Anterior cingulate cortex (tissue), 58 donors: ENCODE data around the gene GATAD2A.
"Not testable (repeated sequence)": the region's sequence is repeated elsewhere in the genome, so short reads cannot be mapped to it uniquely, and the experiment has no call there.

Experiments used
- DNase-seq, 58 donors: peaks; one replicate each; lab custom pipeline; 2025; lab: John Stamatoyannopoulos, UW

The GATAD2A gene

DNA sequence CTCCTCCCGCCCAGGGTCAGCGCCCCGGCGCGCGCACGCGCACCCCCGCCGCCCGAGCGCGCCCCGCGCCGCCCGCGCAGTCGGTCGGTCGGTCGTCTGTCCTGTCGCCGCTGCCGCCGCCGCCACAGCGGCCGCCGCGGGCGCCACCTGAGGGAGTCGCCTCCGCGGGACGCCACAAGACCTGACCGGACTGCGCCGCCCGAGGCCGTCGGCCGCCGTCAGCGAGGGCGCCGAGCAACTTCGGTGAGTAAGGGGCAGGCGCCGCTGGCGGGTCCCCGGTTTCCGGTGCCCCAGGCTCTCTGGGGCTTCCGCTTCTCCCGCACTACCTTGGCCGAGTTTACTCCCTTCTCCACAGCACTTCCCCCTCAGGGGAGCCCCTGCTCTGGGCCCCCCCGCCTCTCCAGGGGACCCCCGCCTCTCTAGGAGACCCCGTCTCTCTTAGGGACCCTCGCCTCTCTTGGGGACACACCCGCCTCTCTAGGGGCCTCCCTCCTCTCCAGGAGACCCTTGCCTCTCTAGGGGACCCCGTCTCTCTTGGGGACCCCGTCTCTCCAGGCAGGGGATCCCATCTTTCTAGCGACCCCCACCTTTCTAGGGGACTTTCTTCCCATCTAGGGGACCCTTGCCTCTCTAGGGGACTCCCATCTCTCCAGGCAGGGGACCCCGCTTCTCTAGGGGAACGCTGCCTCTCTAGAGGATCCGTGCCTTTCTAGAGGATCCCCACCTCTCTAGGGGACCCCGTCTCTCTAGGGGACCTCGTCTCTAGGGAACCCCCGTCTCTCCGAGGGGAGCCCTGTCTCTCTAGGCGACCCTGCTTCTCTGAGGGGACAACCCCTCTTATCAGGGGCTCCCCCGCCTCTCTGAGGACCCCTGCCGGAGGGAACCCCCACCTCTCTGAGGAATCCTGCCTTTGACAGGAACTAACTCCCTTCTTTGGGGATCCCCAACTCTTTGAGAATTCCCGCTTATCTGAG is 19.3 kb upstream of the GATAD2A start:
- DNase-seq = peak in 4 of 58 donors; percentile 45 to 60 (median 51)

- DNase-seq = no peak
Observed at GRCh38 chr19:19387108-19387507, 18.4 kb upstream of the GATAD2A start.

DNA sequence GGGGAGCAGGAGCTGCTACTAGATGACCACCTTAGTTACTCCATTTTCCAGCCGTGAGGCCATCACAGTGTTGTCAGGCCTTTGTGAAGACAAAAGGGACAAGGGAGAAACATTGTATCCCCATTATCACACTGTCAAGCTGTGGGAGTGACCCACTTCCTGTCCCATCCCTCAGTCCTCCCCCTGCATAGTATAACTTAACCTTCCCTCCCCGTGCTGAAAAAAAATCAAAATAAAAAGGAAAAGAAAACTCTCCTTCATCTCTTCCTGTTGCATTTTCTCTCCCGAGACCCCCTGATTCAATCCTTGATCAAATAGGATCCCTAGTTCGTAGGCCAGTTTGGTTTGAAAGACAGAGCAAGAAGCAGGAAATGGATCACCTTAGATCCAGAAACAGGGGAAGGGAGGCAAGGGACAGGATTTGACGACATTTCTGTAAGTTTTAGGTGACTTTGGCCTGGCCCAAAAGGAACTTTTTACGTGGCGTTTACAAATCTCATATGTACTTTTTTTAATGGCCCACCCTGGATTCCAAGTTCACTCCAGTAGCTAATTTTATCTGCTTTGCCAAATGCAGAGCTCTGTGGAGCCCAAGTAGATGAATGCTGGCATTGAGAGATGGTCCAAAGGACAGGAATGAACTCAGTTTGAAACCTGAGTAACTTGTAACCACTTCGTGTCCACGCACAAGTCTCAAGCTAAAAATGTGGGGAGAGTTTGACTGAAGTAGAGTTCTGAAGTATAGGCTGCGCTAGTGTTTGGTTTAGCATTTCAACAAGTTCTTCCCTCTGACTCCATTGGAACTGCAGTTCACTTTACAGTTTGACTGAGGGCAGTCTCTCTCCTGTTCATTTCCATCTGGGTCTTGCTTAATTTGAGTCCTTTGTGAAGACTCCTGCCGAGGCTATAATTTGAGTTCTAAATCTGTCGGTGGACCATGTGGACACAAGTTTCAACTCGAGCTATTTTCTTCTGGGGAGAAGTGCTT is 16.6 kb upstream of the GATAD2A start:
- DNase-seq = no peak

DNA sequence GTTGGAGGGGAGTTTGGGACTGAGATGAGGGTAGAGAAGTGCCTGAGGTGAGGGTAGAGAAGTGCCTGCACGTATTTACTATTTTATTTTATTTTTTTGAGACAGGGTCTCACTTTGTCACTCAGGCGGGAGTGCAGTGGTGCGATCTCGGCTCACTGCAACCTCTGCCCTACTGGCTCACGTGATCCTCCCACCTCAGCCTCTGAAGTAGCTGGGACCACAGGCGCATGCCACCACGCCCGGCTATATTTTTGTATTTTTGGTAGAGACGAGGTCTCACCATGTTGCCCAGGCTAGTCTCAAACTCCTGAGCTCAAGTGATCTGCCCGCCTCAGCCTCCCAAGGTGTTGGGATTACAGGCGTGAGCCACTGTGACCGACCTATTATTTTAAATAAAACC is 15.8 kb upstream of the GATAD2A start:
- DNase-seq = not testable (repeated sequence)

- DNase-seq = not testable (repeated sequence)
Observed at GRCh38 chr19:19394333-19394732, 11.1 kb upstream of the GATAD2A start.

- DNase-seq = no peak
Observed at GRCh38 chr19:19399733-19400433, 5.6 kb upstream of the GATAD2A start.

- no peak for DNase-seq
Observed at GRCh38 chr19:19402656-19403372, 2.7 kb upstream of the GATAD2A start.

GRCh38 chr19:19403373-19403901 is 2.0 kb upstream of the GATAD2A start:
- DNase-seq = no peak

- peak in 16 of 58 donors; percentile 8 to 46 (median 24) for DNase-seq
Observed at GRCh38 chr19:19405971-19406877, 749 bp downstream of the GATAD2A start.

- DNase-seq = peak in 32 of 58 donors; percentile 2 to 48 (median 24)
Observed at GRCh38 chr19:19406878-19407632, 1.6 kb downstream of the GATAD2A start.

GRCh38 chr19:19407633-19407930 is 2.1 kb downstream of the GATAD2A start:
- DNase-seq = no peak

GRCh38 chr19:19409205-19409604 is 3.7 kb downstream of the GATAD2A start:
- DNase-seq = no peak

GRCh38 chr19:19409631-19410030 is 4.2 kb downstream of the GATAD2A start:
- no peak for DNase-seq

DNA sequence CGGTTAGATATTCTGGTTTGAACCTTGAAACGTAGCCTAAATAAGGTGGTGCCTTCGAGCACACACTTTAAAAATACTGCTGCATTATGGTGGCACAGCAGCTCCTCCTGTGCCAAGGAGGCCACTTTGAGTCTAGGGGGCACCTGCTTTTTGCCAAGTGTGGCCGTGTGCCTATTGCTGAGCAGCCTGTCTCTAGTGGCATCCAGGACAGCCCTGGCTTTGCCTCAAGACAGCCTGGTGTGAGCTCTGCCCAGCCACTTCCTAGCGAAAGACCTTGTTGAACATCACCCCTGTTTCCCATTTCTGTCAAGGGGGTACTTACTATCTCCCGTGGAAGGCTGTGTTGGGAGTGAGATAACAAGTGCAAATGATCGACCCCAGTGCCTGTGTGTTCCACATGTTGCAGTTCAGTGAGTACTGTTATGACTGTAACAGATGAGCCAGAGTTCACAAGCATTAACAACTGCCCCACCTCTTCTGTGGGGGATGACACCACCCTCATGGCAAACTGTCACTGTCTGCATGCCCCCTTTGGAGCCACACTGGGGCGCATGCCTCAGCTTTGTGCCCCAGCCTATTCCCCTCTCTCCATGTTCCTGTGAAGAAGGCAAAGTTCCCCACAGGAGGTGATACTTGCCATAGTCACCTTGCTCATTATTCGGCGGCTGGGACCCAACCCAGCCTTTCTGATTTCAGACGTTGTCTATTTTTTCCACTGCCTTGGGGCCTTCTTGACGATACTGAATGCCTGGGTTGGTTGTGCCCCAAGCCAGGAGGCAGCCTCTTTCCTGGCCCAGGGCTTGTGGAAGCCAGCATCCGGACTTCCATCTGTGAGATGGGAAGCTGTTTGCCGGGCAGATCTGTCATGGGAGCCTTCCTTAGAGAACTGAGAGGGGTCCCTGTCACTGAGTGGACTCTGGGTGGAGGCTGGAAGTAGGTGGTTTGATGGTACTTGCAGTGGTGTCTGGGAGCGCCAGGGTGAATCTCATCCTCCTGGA is 5.4 kb downstream of the GATAD2A start:
- DNase-seq = no peak

DNA sequence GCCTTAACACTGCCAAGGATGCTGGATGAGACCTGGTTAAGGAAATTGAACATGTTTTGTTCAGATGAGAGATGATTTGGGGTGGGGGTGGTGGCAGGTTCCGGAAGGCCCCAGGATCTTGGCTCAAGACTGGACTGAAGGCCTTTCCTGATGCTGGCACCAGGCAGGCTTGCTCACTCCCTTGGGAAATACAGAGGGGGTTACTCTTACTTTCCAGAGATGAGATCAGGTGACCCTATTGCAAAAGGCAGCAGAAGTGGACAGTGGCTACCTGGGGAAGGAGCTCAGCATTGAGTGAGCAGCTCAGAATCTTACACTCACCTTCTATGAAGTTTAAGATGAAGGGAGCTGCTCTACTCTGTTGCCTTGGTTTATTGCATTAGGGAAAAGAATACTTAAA is 10.8 kb downstream of the GATAD2A start:
- DNase-seq = no peak

GRCh38 chr19:19417046-19417445 is 11.6 kb downstream of the GATAD2A start:
- DNase-seq = no peak
